IPS-18a (cell line): ENCODE results near the gene ZNF827.
A peak's percentile ranks its signal among the peaks of the same experiment; 100 is the strongest.

Experiments used
- H3K27ac ChIP-seq: one replicate; pipeline ENCODE4 v1.5.1; 2013; ENCODE audit warnings: low read length
- H3K27me3 ChIP-seq: one replicate; pipeline ENCODE4 v1.6.1; 2013; ENCODE audit warnings: mild to moderate bottlenecking, low read length; ENCODE audit not compliant: control insufficient read depth, insufficient read depth
- H3K36me3 ChIP-seq: one replicate; pipeline ENCODE4 v1.6.1; 2013; ENCODE audit warnings: low read depth, low read length; ENCODE audit not compliant: control insufficient read depth
- H3K4me1 ChIP-seq: one replicate; pipeline ENCODE4 v1.6.1; 2013; ENCODE audit warnings: low read depth, low read length; ENCODE audit not compliant: control insufficient read depth
- H3K4me3 ChIP-seq: one replicate; pipeline ENCODE4 v1.5.1; 2013; ENCODE audit warnings: low read length
- H3K9ac ChIP-seq: one replicate; pipeline ENCODE4 v1.6.1; 2013; ENCODE audit warnings: mild to moderate bottlenecking, low read length, moderate library complexity
- H3K9me3 ChIP-seq: one replicate; pipeline ENCODE4 v1.6.1; 2013; ENCODE audit warnings: low read depth, low read length; ENCODE audit not compliant: control insufficient read depth

ZNF827 gene

DNA sequence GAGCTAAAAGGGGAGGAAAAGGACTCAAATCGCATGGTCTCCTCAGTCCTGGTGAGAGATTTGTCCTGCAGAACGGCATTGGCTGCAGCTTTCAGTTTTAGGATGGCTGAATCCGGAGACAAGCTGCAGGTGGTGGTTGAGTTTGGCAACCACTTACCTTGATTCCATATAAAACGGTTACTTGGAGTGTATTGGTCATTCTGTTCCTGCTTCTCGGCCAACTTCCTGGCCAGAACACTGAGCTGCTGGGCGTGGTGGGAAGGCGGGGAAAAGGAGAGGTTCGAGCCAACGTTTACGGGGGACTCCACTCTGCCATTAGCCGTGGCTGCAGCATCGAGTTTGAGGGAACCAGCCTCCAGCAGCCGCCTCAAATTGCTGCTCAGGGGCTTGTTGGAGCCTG, 36.1 kb downstream of the ZNF827 start:
- H3K36me3 ChIP-seq, result peaks cover 21% of the 10 kb centered on the region
- H3K9ac ChIP-seq, result no peak overlapping the region
- H3K9me3 ChIP-seq, result no peaks in the 10 kb centered on the region
- no peaks in the 10 kb centered on the region for H3K27me3 ChIP-seq
- H3K27ac ChIP-seq, result no peak overlapping the region
- no peak overlapping the region for H3K4me3 ChIP-seq
- H3K4me1 ChIP-seq, result peaks cover 23% of the 10 kb centered on the region

DNA sequence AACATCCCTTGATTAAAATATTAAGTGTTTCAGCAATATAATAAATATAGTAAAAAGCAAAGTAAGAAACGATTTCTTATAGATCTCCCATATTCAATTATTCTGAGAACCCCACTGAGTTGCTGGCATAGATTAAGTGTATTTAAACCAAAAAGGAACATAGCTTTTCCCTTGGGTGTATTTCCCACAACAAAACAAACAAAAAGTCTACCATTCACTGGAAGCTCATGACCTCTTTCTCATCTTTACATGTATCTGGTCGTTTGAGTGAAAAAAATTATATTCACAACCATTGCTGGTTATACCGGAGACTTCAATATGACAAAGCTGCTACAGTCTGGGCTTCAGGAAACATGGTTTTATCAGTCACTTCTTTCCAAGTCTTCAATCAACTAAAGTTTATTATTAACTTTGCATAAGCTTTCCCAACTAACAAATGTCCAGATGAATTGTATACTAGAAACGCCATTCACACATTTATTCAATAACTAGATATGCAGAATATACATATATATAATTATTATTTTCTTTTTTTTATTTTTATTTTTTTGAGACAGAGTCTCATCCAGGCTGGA, 38.6 kb downstream of the ZNF827 start:
- Histone ChIP-seq H3K9me3 (no peaks in the 10 kb centered on the region), H3K36me3 (peaks cover 21% of the 10 kb centered on the region), H3K4me1 (peaks cover 30% of the 10 kb centered on the region), H3K27me3 (no peaks in the 10 kb centered on the region), H3K27ac (no peak overlapping the region), H3K9ac (no peak overlapping the region), H3K4me3 (no peak overlapping the region)

DNA sequence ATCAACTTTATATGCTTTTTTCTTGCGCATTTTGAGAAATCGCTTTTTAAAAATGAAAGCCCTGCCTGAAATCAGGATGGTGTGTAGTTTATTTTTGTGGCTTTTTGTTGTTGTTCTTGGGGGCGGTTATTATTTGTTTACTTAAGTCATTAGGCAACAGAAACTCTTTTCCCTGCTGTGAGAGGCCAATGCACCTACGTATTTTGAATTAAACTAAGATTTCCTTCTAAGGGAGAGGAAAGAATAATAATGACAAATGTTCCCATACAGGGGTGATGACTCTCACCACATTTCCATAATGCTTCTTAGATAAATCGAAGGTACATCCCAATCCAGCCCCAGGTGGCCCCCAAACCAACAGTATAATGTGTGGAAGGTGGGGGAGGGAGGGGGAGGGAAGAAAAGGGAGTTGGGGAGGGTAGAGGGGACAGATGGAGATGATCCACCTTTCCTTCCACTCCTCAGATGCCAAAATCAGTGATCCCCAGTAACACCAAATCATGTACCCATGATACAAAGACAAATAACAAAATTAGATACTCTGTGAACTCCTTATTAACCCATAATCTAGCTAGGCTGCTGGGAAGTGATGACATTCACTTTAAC, 39.6 kb downstream of the ZNF827 start:
- Histone ChIP-seq H3K27me3 (no peaks in the 10 kb centered on the region), H3K9ac (no peak overlapping the region), H3K4me3 (peak overlapping the region; percentile 5), H3K27ac (no peak overlapping the region), H3K4me1 (peaks cover 39% of the 10 kb centered on the region), H3K36me3 (peaks cover 21% of the 10 kb centered on the region), H3K9me3 (no peaks in the 10 kb centered on the region)

DNA sequence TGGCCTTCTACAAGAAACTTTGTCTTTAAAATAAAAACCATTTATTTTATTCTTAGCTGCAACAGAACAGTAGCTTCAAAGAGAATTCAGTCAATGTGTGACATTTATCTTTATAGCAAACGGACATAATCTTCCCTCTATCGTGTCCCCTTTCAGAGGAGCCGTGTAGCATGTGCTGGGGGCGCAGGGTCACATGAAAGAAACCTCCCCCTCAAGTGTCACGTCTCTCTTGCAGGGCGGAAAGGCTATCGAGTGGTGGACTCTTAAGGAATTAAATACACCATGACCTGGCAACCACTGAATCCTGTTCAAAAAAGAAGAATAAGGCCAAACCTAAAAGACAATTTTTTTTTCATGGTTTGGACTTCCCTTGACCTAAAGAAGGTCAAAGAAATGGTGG, 40.2 kb downstream of the ZNF827 start:
- H3K4me3 ChIP-seq, result peak overlapping the region; percentile 5
- no peak overlapping the region for H3K9ac ChIP-seq
- H3K4me1 ChIP-seq, result peaks cover 45% of the 10 kb centered on the region
- H3K27ac ChIP-seq, result no peak overlapping the region
- no peaks in the 10 kb centered on the region for H3K9me3 ChIP-seq
- H3K36me3 ChIP-seq, result peaks cover 21% of the 10 kb centered on the region
- H3K27me3 ChIP-seq, result no peaks in the 10 kb centered on the region

DNA sequence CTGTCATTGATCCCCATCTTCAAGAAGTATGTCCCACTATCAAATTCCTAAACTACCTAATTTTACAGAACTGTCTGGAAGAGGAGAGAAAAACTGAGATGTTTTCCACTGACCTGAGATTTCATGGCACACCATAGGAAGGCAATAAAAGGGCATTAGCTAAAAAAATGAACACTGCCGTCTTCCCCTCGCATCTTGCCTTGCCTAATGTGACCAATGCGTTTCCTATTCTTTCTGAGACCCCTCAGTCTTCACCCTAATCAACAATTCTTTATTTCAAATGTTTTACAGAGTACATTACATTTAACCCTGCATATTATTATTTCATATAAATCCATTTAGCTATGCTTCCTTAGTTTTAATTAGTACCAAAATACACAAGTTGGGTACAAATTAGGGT, 43.6 kb downstream of the ZNF827 start:
- Histone ChIP-seq H3K27me3 (no peaks in the 10 kb centered on the region), H3K4me3 (no peak overlapping the region), H3K4me1 (peaks cover 58% of the 10 kb centered on the region), H3K9me3 (no peaks in the 10 kb centered on the region), H3K9ac (no peak overlapping the region), H3K27ac (no peak overlapping the region), H3K36me3 (no peaks in the 10 kb centered on the region)

DNA sequence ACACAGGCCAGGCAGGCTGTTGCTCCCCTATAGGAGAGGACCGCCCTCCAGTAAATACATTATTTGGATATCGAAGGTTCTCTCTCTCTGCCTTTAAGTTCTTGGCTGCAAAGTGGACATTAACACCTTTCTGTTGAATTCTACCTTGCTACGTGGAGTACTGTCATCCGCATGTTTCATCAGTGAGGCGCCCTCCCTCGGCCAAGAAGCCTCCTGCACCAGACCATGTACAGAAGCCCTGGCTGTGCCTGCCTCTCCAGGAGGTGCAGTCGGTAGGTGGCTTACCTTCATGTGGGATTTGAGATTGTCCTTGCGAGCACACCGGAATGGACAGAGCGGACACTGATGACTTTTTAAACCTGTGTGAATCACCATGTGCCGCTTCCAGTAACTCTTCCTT, 46.7 kb downstream of the ZNF827 start:
- Histone ChIP-seq H3K4me3 (no peak overlapping the region), H3K27me3 (no peaks in the 10 kb centered on the region), H3K4me1 (peaks cover 61% of the 10 kb centered on the region), H3K36me3 (no peaks in the 10 kb centered on the region), H3K9me3 (no peaks in the 10 kb centered on the region), H3K27ac (no peak overlapping the region), H3K9ac (no peak overlapping the region)

DNA sequence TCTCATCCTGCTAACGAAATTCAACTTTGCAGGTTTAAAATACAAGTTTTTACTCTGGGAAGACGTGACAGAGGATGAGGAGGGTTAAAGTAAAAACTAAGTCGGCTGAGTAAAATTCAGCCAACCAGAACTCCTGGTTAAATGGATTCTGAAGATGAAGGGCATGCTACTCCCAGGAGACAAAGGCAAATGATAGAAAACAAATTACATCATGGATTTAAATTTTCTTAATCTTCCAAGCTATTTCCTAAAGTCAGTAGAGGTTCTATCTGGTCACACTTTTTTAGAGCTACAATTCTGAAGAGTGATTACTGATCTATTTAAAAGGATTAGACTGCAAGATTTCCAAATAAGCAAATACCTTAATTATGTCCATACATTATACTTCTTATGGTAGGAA, 47.9 kb downstream of the ZNF827 start:
- Histone ChIP-seq H3K36me3 (peaks cover under 1% of the 10 kb centered on the region), H3K27ac (no peak overlapping the region), H3K4me3 (no peak overlapping the region), H3K9ac (no peak overlapping the region), H3K9me3 (no peaks in the 10 kb centered on the region), H3K27me3 (no peaks in the 10 kb centered on the region), H3K4me1 (peaks cover 60% of the 10 kb centered on the region)

DNA sequence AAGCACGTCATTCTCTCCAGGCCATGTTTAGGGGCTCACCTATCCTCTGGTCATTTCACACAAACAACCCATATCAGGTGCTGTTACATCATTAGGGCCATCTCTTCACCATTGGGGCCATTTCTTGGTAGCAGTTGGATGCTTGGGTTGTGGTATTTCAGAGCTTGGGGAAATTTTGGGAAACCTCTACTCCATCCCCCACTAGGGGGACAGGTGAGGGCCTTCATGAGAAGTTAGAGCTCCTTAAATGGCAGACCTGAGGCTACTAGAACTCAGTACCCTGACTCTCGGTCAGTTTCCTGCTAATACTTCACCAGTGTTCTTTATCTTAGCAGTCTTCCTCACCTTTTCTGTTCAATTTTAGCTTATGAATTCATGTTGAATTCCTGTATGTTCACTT, 50.2 kb downstream of the ZNF827 start:
- Histone ChIP-seq H3K9ac (no peak overlapping the region), H3K36me3 (peaks cover 7% of the 10 kb centered on the region), H3K4me1 (peaks cover 50% of the 10 kb centered on the region), H3K4me3 (no peak overlapping the region), H3K27ac (no peak overlapping the region), H3K9me3 (no peaks in the 10 kb centered on the region), H3K27me3 (no peaks in the 10 kb centered on the region)

DNA sequence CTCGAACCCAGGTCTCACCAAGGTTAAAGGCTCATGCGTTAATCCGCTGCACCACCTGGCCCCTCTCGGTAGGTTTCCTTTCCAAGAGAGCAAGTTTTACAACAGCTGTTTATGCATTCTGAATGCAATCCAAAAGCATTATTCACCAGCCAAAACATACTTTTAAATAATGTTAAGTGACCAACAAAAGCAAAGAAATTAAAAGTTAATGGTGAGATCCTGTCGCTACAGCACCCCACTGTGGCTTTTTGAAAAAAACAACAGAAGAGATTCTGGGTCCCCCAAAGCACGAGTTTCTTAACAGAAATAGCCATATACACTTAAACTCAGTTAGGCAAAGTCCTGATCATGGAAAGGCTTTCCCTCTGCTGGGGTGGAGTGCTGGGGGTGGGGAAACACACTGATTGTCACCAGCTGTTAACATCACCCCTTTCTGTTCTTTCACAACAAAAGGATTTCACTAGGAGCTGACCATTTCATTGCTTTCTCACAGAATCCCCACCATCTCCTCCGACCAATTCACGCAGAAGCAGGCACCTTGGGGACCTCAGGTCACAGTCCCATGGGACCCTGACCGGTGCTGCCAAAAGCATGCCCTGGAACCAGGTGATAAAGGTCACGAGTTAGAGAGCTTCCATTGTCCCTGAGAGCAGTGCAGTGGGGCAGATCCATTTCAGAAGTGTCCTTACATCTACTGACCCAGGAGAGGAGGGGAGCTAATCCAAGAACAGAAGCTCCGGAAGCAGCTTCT, 51.2 kb downstream of the ZNF827 start:
- H3K4me1 ChIP-seq, result peaks cover 46% of the 10 kb centered on the region
- peak overlapping the region; percentile 23 for H3K9ac ChIP-seq
- peak overlapping the region; percentile 33 for H3K27ac ChIP-seq
- no peaks in the 10 kb centered on the region for H3K27me3 ChIP-seq
- no peaks in the 10 kb centered on the region for H3K9me3 ChIP-seq
- no peak overlapping the region for H3K4me3 ChIP-seq
- peaks cover 7% of the 10 kb centered on the region for H3K36me3 ChIP-seq

DNA sequence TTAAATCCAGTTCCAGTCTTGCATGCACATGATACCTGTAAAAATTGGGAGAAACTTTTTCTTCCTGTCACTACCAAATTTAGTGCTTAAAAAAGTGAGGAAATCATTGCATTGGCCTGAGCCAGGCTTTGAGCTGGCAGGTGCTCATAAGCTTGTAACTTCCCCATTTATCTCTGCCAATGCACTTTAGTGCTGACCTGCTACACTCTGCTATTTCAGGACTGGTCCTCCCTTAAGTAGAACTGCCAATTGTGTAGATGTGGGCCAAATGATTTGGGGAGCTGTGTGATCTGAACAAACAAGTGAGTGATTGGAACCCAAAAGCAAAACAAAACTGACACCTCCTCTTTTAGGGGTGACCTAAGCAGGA, 51.8 kb downstream of the ZNF827 start:
- Histone ChIP-seq H3K4me3 (no peak overlapping the region), H3K4me1 (peaks cover 43% of the 10 kb centered on the region), H3K9ac (no peak overlapping the region), H3K36me3 (peaks cover 7% of the 10 kb centered on the region), H3K27me3 (no peaks in the 10 kb centered on the region), H3K9me3 (no peaks in the 10 kb centered on the region), H3K27ac (no peak overlapping the region)

DNA sequence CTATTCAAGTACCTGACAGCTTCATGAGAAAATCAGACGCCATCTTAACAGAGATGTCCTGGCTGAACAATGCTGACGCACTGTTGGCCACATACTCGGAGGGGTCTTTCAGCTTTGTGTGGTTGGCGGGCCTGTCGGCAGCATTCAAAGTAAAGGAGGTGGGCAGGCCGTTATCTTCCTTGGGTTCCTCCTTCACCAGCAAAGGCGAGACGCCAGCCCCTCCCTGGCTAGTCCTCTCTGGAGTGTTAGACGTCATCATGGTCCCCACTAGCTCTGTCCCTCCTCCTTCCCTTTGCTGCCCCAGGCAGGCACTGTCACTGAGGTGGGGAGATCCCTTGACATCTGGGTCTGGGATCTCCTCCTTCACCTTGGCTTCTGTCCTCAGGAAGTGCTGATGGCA, 53.0 kb downstream of the ZNF827 start:
- Histone ChIP-seq H3K27me3 (no peaks in the 10 kb centered on the region), H3K4me1 (peaks cover 46% of the 10 kb centered on the region)

DNA sequence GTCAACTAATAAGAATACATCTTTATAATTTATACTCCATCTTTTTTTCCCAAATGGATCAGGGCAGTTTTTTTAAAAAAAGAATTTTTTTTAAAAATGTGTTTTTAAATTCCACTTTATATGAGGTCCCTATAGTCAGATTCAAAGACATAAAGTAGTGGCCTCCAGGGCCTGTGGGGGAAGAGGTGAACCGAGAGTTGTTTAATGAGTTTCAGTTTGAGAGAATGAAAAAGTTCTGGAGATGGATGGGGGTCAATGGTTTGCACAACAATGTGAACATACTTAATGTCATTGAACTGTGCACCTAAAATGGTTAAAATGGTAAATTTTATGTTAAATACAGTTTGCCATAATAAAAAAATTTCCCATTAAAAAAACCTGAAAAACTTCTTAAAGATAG, 53.8 kb downstream of the ZNF827 start:
- no peak overlapping the region for H3K4me3 ChIP-seq
- peaks cover 7% of the 10 kb centered on the region for H3K36me3 ChIP-seq
- H3K4me1 ChIP-seq, result peaks cover 46% of the 10 kb centered on the region
- no peaks in the 10 kb centered on the region for H3K9me3 ChIP-seq
- no peak overlapping the region for H3K9ac ChIP-seq
- H3K27ac ChIP-seq, result no peak overlapping the region
- no peaks in the 10 kb centered on the region for H3K27me3 ChIP-seq

More for the DNA sequence above, 53.0 kb downstream of the ZNF827 start:
- Histone ChIP-seq H3K4me3 (no peak overlapping the region), H3K36me3 (peaks cover 7% of the 10 kb centered on the region), H3K27ac (no peak overlapping the region), H3K9ac (no peak overlapping the region), H3K9me3 (no peaks in the 10 kb centered on the region)
